Activated T-cell treated with anti-CD3 and anti-CD28 coated beads for 1 hour (primary cell): ENCODE data around the gene GTPBP1.

ENCODE experiments used
- DNase-seq: peaks from one replicate; pipeline ENCODE4 v3.0.0-alpha.2; 2020; ENCODE audit warnings: low read depth

Gene GTPBP1

DNA sequence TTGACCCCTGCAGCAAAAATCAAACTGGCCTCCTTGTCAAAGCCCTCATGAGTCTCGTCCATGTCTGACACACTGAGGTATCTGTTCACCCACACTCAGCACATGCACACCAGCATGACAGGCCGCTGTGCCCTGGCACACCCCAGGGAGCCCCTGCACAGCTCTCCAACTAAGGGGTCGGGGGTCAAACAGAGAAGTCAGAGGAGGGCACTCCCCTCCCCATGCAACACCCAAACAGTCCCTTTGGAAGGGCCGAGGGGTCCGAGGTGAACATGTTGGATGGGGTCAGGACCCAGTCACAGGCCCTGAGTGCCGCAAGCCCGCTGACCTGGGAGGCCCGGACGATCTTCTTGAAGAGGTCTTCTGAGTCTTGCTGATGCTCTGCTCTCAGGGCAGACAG lies 35.4 kb downstream of the GTPBP1 start:
- no peak for DNase-seq

DNA sequence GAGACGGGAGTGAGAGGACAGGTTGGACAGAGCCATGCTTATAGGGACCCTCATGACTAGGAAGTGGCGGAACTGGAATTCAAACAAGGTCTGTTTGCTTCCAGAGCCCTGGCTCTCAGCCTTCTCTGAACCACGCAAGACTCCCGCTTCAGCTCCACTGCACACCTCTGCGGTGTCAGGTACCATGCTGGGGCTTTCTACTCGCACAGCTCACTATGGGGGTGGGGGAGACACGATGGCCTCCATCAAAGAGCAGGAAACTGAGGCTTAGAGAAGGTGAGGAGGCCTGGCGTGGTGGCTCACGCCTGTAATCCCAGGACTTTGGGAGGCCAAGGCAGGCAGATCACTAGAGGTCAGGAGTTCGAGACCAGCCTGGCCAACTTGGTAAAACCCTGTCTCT lies 35.8 kb downstream of the GTPBP1 start:
- no peak for DNase-seq

DNA sequence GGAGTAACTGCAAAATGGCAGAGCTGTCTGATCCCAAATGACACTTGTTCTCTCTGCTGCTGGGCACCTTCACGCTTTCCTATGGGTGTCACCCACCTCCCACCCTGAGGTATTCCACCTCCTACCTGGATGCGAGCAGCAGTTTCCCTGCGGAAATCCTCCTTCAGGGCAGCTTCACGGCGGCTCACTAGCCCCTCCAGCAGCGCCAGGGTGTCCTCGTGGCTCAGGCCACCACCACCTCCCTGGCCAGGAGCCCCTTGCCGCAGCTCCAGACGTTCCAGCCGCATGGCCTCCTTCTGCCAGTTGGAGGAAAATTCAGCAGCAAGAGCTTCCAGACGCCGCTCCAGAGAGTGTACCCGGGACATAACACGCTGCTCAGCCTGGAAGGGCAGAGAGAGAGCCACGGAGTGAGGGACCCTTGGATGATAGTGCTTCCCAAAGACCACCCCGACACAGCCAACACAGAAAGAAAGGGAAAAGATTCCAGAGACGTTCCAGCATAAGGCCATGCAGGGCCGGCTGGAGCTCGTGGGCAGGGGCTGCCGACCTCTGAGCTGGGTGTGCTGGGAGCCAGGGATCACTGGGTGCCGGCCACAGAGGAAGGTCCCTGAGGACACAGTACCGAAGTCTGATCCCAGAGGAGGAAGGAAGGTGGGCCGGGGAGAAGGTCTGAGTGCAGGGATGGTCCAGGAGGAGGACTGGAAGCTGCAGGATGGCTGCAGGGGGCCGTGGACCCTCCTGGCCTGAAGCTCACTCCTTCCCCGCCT lies 36.6 kb downstream of the GTPBP1 start:
- no peak for DNase-seq

DNA sequence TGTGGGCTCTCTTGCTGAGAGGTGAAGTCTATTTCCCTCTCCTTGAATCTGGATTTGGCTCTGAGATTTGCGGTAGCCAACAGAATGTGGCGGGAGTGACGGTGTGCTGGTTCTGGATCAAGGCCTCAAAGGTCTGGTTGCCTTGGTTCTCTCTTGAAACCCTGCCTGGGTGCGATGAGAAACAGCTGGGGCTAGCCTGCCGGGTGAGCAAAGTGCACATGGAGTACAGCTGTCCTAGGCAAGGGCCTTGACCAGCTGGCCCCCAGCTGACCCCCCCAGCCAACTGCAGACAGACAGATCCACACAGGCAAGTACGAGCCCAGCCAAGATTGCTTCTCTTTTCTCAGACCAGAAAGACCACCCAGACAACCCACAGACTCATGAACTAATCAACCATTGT lies 39.2 kb downstream of the GTPBP1 start:
- no peak for DNase-seq

DNA sequence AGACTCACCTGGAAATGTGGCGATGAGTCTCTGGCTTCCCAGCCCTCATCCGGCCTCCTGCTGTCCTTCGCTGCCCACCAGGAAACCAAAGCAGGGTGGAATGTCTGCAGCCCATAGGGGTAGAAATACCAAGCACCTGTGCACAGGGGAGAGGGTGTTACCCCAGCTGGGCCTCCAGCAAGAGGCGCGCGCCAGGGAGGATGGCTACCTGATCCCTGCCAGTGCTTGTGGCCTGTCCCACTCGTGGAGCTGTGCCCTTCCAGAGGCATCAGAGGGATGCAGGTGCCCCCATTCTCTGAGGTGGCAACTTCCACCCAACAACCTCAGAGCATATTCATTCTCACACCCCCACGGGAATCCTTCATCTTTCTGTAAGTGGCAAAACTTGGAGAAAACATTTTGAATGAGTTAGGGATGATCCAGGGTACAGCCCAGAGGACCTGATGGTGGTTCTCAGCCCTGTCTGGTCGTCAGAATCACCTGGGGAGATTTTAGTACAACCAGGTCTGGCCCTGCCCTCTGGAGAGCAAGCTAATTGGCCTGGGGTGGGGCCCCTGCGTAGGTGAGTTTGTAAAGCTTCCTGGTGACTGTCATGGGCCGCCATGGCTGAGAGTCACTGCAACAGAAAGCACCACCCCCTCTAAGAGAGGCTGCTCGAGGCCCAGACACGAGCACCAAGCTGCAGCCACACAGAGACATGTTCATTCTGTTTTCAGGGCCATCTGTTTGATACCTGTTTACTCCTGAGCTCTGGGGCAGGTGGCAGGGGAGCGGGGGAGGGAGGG lies 40.1 kb downstream of the GTPBP1 start:
- no peak for DNase-seq

DNA sequence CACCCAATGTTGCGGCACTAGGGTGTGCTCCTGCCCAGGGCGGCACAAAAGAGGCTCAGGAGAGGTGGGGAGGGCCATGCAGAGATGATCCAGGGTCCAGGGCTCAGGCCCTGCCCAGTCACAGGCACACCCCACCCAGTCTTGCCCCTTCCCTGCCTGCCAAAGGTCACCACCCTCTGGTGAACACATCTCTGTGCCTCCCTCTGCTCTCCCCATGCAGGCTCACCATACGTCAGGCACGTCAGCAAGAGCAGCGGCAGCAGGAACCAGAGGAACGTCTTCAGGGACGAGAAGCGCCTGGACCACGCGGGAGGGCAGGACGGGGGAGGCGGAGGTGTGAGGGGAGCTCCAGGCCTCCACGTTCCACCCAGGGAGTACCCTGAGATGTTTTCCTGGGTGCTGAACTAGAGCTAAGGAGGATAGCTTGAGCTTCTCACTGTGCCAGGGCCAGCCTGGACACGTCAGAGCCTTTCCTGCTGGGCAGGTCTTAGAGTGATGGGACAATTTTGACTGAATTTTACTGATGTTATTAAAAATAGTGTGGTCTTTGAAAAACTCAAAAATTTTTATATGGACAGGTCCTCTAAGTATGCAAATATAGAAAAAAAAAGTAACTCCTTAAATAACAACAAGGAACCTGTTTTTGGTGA lies 42.9 kb downstream of the GTPBP1 start:
- no peak for DNase-seq

DNA sequence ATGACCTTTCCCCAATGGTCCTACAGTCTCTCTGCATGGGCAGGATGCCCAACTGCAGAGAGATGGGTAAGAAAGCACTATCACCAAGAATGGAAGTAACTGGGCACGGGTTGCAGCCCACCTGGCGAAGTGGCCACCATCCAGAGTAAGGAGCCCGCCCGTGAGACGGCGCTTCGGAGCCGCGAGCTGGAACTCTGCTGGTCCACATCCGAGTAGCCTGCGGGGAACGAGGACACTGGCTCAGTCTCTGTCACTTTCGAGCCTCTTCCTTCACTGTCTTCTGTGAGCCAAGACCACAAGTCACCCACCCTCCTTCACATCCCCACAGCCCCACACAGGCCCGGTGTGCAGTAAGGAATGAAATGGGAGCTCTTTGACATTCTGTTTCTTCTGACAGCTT lies 44.4 kb downstream of the GTPBP1 start:
- no peak for DNase-seq

DNA sequence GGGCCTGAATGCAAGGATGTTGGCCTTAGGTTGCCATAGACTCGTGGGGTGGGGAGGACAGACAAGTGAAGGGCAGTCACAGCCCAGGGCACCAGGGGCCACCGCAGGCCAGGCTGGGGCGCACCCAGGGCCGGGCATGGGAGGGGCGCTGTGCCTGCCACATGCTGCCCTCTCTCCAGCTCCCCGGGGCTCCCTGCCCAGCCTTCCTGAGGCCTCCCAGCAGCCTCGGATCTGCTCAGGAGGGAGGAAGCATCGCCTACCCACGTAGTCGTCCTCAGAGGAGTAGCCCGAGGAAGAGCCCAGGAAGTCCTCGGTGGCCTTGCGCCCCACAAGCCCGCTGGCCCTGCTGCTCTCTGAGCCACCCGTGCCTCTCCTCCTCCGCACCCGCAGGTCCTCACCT lies 44.9 kb downstream of the GTPBP1 start:
- no peak for DNase-seq

DNA sequence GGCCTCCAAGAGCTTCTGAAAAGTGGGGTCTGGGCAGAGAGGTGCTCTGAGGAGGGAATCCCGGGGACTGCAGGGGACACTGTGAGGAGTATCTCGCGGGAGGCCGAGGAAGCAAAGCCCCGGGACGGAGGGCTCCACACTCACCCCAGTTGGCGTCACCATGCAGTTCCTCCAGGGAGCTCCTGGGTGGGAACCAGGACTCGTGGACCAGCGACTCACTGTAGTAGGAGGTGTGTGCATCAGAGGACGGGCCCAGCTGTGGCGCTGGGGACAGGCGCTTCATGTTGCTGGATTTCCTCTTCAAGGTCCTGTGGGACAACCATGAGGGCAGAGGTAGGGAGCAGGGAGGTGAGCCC lies 45.3 kb downstream of the GTPBP1 start:
- no peak for DNase-seq

DNA sequence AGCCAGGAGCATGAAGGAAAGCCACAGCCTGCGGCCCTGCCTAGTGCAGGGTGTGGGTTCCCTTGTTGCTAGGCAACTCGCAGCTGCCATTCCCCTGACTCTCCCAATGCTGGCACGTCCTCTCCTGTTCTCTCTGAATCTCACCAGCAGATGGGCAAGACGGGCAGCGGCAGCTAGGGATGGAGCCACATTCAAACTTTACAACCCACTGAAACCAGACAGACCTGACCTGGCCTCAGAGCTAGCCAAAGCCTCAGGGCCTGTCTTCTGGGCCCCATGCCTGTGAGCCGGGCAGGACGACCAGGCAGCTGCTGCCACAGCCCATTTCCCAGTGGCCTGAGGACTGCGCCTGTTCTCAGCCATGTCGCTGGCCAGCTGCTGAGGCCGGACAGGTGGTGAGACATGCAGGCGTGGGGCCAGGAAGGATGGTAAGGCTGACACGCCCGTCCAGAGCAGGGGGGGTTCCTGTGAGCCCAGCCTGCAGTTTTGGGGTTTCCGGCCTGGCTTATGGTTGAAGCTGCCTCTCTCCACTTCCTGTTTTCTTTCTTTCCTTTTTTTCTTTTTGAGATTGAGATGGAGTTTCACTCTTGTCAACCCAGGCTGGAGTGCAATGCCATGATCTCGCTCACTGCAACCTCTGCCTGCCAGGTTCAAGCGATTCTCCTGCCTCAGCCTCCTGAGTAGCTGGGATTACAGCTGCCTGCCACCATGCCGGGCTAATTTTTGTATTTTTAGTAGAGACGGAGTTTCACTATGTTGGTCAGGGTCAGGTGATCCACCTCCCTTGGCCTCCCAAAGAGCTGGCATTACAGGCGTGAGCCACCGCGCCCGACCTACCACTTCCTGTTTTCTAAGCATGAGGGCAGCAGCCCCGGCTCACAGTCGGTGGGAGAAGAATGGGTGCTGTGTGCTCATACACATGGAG lies 45.9 kb downstream of the GTPBP1 start:
- DNase-seq, result peak; percentile 60

DNA sequence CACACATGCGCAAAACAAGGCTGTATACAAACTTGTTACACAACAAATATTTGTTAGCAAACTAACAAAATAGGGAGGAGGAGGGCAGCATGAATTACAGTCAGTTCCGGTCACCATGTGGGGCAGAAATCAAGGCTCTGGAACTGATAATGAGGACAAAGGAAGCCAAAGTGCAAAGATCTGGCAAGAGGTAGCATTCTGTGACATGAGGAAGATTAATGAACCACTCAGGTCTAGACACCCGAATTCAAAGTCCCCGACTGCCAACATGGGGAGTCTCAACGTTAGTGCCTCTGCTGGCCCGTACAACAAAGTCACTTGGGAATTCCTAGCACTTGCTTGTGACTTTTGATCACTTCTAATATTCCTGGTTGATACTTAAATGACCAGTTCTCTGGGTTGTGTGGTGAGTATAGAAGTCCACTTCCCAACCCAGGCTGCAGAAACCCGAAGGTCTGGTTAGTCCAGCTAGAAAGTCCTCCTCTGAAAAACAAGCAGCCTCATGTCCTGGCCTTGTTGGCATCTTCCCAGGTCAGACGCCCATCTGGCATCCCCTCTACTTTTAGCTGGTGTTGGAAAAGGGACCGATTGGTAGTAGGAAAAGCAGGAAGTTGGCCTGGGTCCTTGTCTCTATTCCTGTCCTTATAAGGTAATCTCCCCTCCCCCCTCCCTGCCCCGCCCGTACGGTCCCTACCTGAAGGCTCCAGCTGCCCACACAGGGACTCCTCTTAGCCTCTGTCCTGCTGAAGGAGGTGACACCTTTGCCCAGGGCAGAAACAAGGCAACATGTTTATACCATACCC lies 48.4 kb downstream of the GTPBP1 start:
- DNase-seq, result no peak

DNA sequence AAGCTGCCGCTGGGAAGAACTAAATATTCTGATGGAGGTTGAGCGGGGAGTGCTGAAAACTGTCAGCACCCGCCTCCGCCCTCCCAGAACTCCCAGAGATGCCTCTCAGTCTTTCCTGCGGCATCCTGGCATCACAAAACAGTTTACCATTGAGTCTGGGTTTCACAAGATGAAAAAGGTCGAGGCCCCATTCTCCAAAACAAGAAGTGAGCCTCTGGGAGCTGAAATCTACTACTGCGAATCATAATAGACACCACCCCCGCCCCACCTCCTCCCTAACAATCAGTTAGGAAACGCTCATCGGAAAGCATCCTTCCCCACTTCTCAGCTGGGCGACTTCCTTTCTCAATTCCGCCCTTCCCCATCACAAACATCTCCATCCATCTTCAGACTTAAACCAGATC lies 49.0 kb downstream of the GTPBP1 start:
- no peak for DNase-seq

DNA sequence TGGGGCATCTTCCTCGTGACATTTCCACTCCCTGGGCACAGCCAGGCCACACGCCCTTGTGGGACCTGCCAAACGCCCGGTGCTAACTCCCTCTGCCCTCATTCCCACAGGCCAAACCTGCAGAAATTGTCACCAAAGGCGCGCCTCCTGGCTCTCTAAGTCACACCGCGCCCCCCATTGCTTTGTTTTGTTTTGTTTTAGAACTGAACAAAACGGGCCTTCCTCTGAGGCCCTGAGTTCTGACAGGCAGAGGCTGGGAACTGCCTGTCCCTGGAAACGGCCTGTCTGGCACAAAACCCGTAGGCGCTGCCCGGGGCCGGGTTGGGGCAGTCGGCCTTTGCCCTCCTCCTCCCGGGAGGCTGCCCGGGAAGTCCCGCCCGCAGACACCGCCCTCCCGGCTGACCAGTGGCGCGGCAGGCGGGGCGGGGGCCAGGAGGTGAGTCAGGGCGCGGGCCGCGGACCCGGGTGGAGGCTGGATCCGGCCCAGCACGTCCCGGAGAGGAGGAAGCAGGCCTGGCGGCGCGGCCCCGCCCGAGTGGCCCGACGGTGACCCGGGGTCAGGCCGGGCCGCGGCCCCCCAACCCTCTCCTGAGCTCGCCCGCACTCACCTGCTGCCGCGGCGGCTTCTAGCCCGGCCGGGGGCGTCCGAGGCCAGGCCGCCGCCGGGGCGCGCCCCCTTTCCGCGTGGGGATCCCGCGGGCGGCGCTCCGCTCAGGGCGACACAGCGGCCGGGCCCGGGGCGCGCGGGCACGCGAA lies 49.6 kb downstream of the GTPBP1 start:
- DNase-seq, result no peak

DNA sequence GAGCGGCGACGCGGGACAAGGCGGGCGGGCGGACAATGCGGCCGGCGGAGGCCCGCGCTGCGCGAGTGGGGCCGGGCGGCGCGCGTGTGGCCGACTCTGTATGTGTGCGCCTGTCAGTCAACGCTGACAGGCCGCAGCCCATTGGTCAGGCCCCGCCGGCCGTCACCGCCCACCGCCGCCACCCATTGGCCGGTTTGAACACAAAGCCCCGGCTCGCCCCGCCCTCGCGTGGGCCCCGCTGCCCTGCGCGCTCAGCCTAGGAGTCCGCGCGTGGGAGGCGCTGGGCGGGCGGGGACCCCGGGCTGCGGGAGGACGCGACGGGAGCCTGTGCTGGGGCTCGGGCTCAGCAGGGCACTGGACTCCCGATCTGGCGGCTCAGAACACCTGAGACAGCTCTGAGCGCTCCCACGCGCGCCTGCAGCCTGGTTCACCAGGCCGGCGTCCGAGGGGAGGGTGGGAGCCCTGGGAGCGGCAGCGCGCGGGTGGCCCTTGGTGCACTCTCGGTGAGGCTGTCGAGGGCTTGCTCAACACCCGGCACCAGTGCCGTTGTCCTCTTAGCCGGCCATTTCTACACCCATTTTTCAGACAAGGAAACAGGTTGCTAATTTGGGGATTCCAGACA lies 50.3 kb downstream of the GTPBP1 start, which contains the start of gene SUN2:
Gene SUN2 (minus strand): TSS at position 88 of the 622 bp plus-strand sequence. CDS start 3,370 bp downstream, outside the sequence.
- peak; percentile 92 for DNase-seq

DNA sequence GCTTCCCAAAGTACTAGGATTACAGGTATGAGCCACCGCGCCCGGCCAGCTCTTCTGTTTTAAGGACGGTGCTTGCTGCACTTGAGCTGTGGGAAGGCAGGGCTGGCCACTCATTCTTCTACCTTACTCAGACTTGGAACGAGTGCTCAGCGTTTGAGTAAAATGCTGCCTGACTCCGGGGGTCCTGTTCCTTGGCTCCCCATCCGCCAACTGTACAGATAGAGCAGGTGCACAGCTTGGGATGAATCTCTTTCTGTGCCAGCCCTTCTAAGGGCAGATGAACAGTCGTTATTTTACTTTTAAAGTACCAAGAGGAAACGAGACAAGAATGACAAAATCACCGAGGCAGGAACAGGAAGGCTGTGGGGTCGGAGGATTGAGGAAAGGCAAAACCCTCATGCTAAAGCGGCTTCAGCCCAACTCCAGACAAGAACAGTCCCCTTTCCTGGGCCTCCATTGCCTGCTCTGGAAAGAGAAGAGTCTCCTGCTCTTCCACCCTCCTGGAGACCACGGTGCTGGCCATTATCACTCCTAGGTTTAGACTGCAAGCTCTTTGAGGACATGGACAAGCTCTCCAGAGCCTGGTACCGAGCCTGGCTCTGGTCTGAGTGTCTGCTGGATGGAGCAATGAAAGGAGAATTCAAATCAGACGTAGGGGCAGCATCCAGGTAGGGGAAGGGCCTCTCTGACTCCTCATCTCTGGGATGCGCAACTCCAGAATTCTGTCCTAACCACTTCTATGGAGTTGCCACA lies 51.1 kb downstream of the GTPBP1 start:
- DNase-seq, result no peak

DNA sequence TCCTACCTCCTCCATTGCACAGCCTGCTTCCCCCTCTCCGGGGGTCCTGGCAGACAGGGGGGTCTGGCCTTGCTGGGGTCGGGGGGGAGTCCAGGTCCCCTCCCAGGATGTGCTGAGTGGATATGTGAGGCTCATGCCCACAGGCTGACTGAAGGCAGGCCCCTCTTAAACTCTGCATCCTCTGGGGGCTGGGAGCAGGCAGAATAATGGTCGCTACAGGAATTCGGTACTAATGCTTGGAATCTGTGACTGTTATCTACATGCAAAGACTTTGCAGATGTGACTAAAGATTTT lies 51.7 kb downstream of the GTPBP1 start:
- DNase-seq, result no peak

DNA sequence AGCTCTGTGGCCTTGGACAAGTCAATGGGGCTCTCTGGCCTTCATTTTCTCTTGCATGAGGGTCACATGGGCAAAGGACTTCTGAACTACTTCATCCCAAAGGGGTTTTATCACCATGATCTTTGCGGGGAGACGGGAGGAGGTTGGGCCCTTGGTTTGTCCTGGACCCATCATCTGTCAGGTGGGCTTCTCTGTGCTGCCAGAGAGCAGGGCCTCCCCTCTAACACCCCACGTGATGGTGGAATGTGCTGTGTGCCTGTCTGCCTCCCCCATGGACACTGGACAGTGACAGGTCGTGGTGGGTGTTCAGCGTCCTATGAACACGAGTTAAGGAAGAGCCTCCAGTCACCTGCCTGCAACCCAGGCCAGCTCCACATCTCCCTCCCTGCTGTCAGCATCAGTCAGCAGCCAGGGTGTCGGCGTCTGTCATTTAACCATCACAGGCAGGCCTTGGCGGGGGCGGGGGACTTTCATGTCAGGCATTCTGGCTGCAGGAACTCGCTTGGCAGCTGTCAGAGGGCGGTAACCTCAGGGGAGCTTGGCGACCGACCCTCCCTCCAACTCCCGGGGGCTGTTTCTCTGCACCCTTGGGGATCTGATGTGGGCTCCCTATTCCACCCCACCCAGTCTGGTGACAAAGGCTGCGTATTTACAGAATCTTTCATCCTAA lies 52.7 kb downstream of the GTPBP1 start:
- peak; percentile 71 for DNase-seq

DNA sequence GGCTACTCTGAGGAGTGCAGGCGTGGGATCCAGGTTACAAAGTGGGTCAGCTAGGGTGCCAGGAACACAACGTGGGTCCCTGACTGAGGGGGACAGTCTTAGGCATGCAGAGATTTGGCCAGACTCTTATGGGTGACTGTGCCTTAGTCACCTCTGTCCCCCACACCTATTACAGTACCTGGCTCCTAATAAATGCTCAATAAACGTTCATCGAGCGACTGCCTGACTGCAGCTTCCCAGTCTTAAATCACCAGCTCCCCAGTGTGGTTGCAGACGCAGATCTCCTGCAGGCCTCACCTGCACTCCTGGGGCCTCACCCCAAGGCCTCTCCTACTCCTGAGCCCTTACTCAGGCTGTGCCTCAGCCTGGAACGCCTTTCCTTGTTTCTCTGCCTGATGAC lies 53.3 kb downstream of the GTPBP1 start:
- no peak for DNase-seq
